ENCODE results near the gene CAMK2G. TPM values are rescaled to one million over a fixed set of nuclear protein-coding genes. Genes with fewer than 3 reads are reported as not detected.

CAMK2G gene
- total and polyA plus RNA-seq, 2 experiments from 2014 or later, result 24.3 to 25.7 TPM

DNA sequence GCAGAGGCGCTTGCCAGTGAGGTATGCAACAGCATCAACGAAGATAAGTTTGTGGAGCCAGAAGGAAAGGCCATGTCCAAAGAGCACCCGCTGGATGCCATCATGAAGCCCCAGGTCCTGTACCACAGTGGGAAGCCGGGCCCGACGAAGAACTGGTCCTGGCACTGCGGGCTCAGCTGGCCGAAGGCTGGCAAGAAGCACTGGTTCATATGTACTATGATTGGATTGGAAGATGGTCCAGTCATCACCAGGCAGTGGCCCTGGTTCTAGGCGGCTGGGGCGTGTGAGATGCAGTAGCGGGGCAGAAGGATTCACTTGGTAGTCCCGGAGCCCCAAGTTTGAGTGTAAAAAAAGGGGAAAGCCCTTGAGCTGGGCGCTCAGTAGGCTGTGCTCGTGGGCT, 66.9 kb downstream of the CAMK2G start:
- Histone ChIP-seq H3K4me2 (ENCODE audit: unreplicated experiment) (no peak overlapping the region), H3F3A (ENCODE audit: insufficient read depth) (peaks cover 10% of the 10 kb centered on the region; the same call in 1 of the 2 replicates), H3K4me3 (no peak overlapping the region), H3K27ac (no peak overlapping the region), H4K20me1 (ENCODE audit: insufficient read depth) (no peaks in the 10 kb centered on the region), H3K36me3 (ENCODE audit: low read depth) (peaks cover 37% of the 10 kb centered on the region), H3K4me1 (ENCODE audit: insufficient read depth) (peaks cover 13% of the 10 kb centered on the region), H2AFZ (no peak overlapping the region), H3K9me2 (ENCODE audit: insufficient read depth) (no peaks in the 10 kb centered on the region), H3K79me2 (ENCODE audit: insufficient read depth) (peaks cover 40% of the 10 kb centered on the region), H3K9ac (no peak overlapping the region), H3K9me3 (ENCODE audit: low read depth) (no peaks in the 10 kb centered on the region), H3K27me3 (replicated peaks; ENCODE audit: insufficient read depth) (no peaks in the 10 kb centered on the region)
- TF ChIP-seq EZH2 (IDR thresholded peaks at IDR 0.05; ENCODE audit: insufficient read depth, poor library complexity, severe bottlenecking) (no peak), EZH2phosphoT487 (IDR thresholded peaks at IDR 0.05; ENCODE audit: insufficient read depth, low read depth) (no peak)
- DNase-seq, result no peak
- in situ Hi-C loops (cut with MboI), result no loop called here
- WGBS, 2 experiments (ENCODE audit: low coverage in 1 of 2, low lambda C conversion rate in 2 of 2, missing lambda C conversion rate in 2 of 2), result 93 to 96% methylated on average over 13 to 14 of the region's 14 CpGs

DNA sequence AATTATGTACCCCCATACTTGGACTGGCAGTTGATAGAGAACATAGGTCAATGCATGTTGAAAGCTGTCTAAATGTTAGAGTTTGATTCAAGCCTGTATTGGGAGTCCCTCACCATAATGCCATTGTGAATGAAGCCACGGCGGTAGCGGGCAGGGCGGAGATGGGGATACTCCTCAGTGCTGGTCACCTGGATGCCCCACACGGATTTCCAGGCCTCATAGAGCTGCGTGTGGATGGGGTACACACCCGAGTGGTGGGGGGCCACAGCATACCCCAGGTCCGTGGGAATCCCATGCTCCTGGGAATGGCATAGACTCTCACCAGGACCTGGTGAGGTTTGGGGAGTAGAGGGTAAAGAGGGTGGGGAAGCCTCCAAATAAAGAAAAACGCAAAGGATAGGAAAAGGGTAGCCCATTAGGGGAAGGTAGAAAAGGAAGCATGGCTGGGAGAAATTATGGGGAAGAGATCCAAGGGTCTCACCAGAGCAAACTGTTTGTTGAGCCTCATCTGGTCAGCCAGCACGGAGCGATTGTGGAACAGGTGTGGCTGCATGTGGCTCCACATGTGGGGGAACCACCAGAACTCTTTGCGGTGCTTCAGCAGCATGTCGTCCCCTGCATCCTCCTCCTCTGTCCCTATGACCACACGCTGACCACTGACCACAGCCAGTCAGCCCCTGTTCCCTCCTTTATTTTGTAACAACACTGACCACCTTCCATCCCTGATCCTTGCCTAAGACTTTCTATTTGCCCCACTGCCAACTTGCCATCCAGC, 68.0 kb downstream of the CAMK2G start:
- DNase-seq, result no peak
- in situ Hi-C loops (cut with MboI), result no loop called here

DNA sequence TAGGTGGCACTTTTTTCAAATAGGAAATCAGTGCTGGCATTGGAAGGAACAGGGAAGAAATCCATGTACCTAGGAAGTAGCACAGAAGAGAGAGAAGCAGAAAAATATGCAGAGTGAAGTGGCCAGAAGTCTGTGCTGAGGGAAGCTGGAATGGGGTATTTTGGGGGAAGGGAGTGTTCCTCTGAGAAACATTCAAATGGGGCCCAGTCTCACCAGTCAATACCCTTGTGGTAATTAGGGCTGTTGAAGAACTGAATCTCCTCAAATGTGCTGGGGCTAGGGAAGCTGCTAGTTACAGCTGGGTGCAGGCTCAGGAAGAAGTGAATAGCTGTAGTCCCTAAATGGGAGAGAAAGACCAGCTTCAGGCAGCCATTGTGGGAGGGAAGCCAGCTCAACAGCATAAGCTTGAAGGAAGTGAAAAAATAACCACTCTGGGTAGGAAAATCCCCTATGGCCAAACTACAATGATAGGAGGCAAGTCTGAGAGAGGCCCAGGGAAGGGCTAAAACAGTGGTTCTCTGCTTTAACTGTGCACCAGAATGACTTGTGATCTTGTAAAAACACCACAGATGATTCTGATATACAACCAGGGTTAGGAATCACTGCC, 70.6 kb downstream of the CAMK2G start:
- H4K20me1 ChIP-seq (ENCODE audit: insufficient read depth), result no peaks in the 10 kb centered on the region
- in situ Hi-C loops (cut with MboI), result no loop called here
- H3K27me3 ChIP-seq (replicated peaks; ENCODE audit: insufficient read depth), result no peaks in the 10 kb centered on the region
- H3K79me2 ChIP-seq (ENCODE audit: insufficient read depth), result peaks cover 23% of the 10 kb centered on the region
- TF ChIP-seq EZH2phosphoT487 (IDR thresholded peaks at IDR 0.05; ENCODE audit: insufficient read depth, low read depth) (no peak), EZH2 (IDR thresholded peaks at IDR 0.05; ENCODE audit: insufficient read depth, poor library complexity, severe bottlenecking) (no peak)
- H3K36me3 ChIP-seq (ENCODE audit: low read depth), result peaks cover 51% of the 10 kb centered on the region
- H2AFZ ChIP-seq, result no peak overlapping the region
- no peak overlapping the region for H3K27ac ChIP-seq
- H3K4me3 ChIP-seq, result no peak overlapping the region
- no peak for DNase-seq
- no peak overlapping the region for H3K4me2 ChIP-seq (ENCODE audit: unreplicated experiment)
- H3K9ac ChIP-seq, result no peak overlapping the region
- H3K9me2 ChIP-seq (ENCODE audit: insufficient read depth), result no peaks in the 10 kb centered on the region
- H3K4me1 ChIP-seq (ENCODE audit: insufficient read depth), result no peaks in the 10 kb centered on the region
- H3K9me3 ChIP-seq (ENCODE audit: low read depth), result no peaks in the 10 kb centered on the region
- peaks cover 20% of the 10 kb centered on the region for H3F3A ChIP-seq (ENCODE audit: insufficient read depth)

More for the DNA sequence above, 68.0 kb downstream of the CAMK2G start:
- TF ChIP-seq EZH2 (IDR thresholded peaks at IDR 0.05; ENCODE audit: insufficient read depth, poor library complexity, severe bottlenecking), result no peak
- no peak for TF ChIP-seq EZH2phosphoT487 (IDR thresholded peaks at IDR 0.05; ENCODE audit: insufficient read depth, low read depth)
- Histone ChIP-seq H3K9me3 (ENCODE audit: low read depth) (no peaks in the 10 kb centered on the region), H3K4me2 (ENCODE audit: unreplicated experiment) (no peak overlapping the region), H3K4me3 (no peak overlapping the region), H3K9me2 (ENCODE audit: insufficient read depth) (no peaks in the 10 kb centered on the region), H3K9ac (no peak overlapping the region), H3K27ac (no peak overlapping the region), H4K20me1 (ENCODE audit: insufficient read depth) (no peaks in the 10 kb centered on the region), H3K27me3 (replicated peaks; ENCODE audit: insufficient read depth) (no peaks in the 10 kb centered on the region), H2AFZ (no peak overlapping the region), H3F3A (ENCODE audit: insufficient read depth) (peaks cover 18% of the 10 kb centered on the region; the same call in 1 of the 2 replicates), H3K79me2 (ENCODE audit: insufficient read depth) (peaks cover 40% of the 10 kb centered on the region), H3K36me3 (ENCODE audit: low read depth) (peaks cover 47% of the 10 kb centered on the region), H3K4me1 (ENCODE audit: insufficient read depth) (peaks cover 13% of the 10 kb centered on the region)
- WGBS, 2 experiments (ENCODE audit: low coverage in 1 of 2, low lambda C conversion rate in 2 of 2, missing lambda C conversion rate in 2 of 2), result 86 to 87% methylated on average over 14 of the region's 14 CpGs

DNA sequence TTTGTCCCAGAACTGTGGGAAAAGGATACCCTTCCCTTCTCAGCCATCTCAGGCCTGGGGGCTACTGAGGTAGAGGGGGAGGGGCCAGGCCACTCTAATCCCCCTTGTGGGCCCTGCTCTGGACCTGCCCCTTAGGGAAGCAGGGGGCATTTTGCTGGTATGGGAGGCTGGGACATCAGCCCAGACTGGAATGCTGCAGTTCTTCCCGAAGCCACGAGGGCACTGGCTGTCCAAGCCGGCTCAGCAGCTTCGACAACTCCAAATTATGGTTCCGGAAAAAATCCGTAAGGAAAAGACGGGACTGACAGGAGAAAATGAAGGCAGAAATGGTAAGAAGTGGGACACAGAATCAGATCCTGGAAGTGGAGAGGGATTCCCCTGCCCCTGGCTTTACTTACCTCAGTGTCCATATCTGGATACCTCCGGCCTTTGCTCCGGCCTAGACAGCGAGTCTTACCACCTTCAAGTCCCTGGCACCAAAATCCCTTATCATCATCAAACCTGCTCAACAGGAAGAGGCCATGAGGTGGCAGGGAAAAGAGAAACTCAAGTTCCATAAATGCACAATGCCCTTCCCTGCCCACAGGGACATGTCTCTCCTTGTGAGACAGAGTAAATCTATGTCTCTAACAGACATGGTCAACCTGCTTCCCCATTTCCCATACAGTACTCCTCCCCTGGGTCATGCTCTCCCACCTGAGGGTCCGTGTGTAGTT, 71.9 kb downstream of the CAMK2G start:
- Histone ChIP-seq H3K4me3 (no peak overlapping the region), H3K4me2 (ENCODE audit: unreplicated experiment) (no peak overlapping the region), H3K9me3 (ENCODE audit: low read depth) (no peaks in the 10 kb centered on the region), H3K9ac (no peak overlapping the region), H3K27ac (no peak overlapping the region), H3F3A (ENCODE audit: insufficient read depth) (peaks cover 27% of the 10 kb centered on the region), H3K9me2 (ENCODE audit: insufficient read depth) (no peaks in the 10 kb centered on the region), H3K79me2 (ENCODE audit: insufficient read depth) (peaks cover 10% of the 10 kb centered on the region), H3K4me1 (ENCODE audit: insufficient read depth) (no peaks in the 10 kb centered on the region), H4K20me1 (ENCODE audit: insufficient read depth) (no peaks in the 10 kb centered on the region), H3K27me3 (replicated peaks; ENCODE audit: insufficient read depth) (no peaks in the 10 kb centered on the region), H2AFZ (no peak overlapping the region), H3K36me3 (ENCODE audit: low read depth) (peaks cover 50% of the 10 kb centered on the region)
- TF ChIP-seq EZH2phosphoT487 (IDR thresholded peaks at IDR 0.05; ENCODE audit: insufficient read depth, low read depth), result no peak
- TF ChIP-seq EZH2 (IDR thresholded peaks at IDR 0.05; ENCODE audit: insufficient read depth, poor library complexity, severe bottlenecking), result no peak
- in situ Hi-C loops (cut with MboI), result no loop called here
- 63 to 75% methylated on average over 11 of the region's 11 CpGs for WGBS, 2 experiments (ENCODE audit: low coverage in 1 of 2, low lambda C conversion rate in 2 of 2, missing lambda C conversion rate in 2 of 2)
- peak; percentile 45 for DNase-seq
